ENCODE data around the gene MAP7D1. TPM values are rescaled to one million over a fixed set of nuclear protein-coding genes. Genes with fewer than 3 reads are reported as not detected.

Gene MAP7D1
- total and polyA plus RNA-seq, 2 donors (not counting 3 experiments of a cell fraction or from before 2014, with no cell fraction given) = 69.7 to 193 TPM

- intact Hi-C loops (cut with micrococcal nuclease) = no loop called here
- BruUV-seq (replicated peaks) = no TSS peak
- ChIA-PET CTCF (interaction anchor here (2.4 kb wide), 1 partner anchor 117 kb away, joined by 9 read pairs; no protein-coding TSS in a partner anchor), POLR2A (no interaction called here)
- Histone ChIP-seq H3K27ac (ENCODE audit: insufficient read depth, low read depth, low read length) (no peak overlapping the region), H3K4me3 (replicated peaks in 1 of 3; ENCODE audit: insufficient read depth in 1 of 3, low read depth in 1 of 3, low read length in 3 of 3) (no peak overlapping the region), H3K79me2 (ENCODE audit: control insufficient read depth, insufficient read depth, low read length) (peaks cover 84% of the 10 kb centered on the region), H3K9ac (replicated peaks; ENCODE audit: extremely low read depth, insufficient read depth, low read length) (no peak overlapping the region), H3K4me1 (ENCODE audit: control insufficient read depth, extremely low read depth, insufficient read depth, low read length) (peaks cover 16% of the 10 kb centered on the region), H3K9me3 (replicated peaks; ENCODE audit: control insufficient read depth, insufficient read depth, low read length) (no peaks in the 10 kb centered on the region), H3K36me3 (ENCODE audit: control insufficient read depth in 2 of 2, extremely low read depth in 1 of 2, insufficient read depth in 2 of 2, low read length in 2 of 2) (peaks cover 20 to 38% of the 10 kb centered on the region in 2 experiments), H3K4me2 (ENCODE audit: insufficient read depth, low read length) (no peak overlapping the region), H3K9me1 (replicated peaks; ENCODE audit: control insufficient read depth, extremely low read depth, insufficient read depth, low read length) (no peaks in the 10 kb centered on the region), H4K20me1 (replicated peaks; ENCODE audit: control insufficient read depth, extremely low read depth, insufficient read depth, low read length) (peaks cover 6% of the 10 kb centered on the region), H3K27me3 (ENCODE audit: control insufficient read depth in 2 of 2, insufficient read depth in 2 of 2, low read length in 2 of 2) (no peaks in the 10 kb centered on the region), H2AFZ (ENCODE audit: low read depth, low read length) (no peak overlapping the region)
- TF ChIP-seq MYC (IDR thresholded peaks at IDR 0.05; ENCODE audit: low read depth, low read length) = no peak
- TF ChIP-seq POLR2A (IDR thresholded peaks at IDR 0.05; ENCODE audit: low read depth, low read length) = no peak
- TF ChIP-seq CTCF (IDR thresholded peaks at IDR 0.05; ENCODE audit: extremely low read depth in 1 of 2, insufficient read depth in 1 of 2, low read depth in 1 of 2, low read length in 2 of 2) = no peak
- no peak for TF ChIP-seq POLR2AphosphoS5 (IDR thresholded peaks at IDR 0.05; ENCODE audit: insufficient read depth, low read depth, low read length)
- TF ChIP-seq EZH2 (IDR thresholded peaks at IDR 0.05; ENCODE audit: borderline replicate concordance, low read depth, low read length, severe bottlenecking) = no peak
- no peak for TF ChIP-seq JUN (IDR thresholded peaks at IDR 0.05; ENCODE audit: borderline replicate concordance, insufficient read depth, insufficient read length, low read depth)
- TF ChIP-seq GATA2 (IDR thresholded peaks at IDR 0.05; ENCODE audit: insufficient read depth, insufficient read length, low read depth, low read length) = no peak
- no peak for TF ChIP-seq FOS (IDR thresholded peaks at IDR 0.05; ENCODE audit: borderline replicate concordance, insufficient read depth, low read length)
- TF ChIP-seq MAX (IDR thresholded peaks at IDR 0.05; ENCODE audit: insufficient read depth, insufficient read length) = no peak
- DNase-seq (ENCODE audit: low read depth, low spot score) (no peak), FAIRE-seq (no peak)
- dilution Hi-C loops (cut with MboI; ENCODE audit: extremely low pct_ligation_motif_present, low sequenced_read_pairs) = no loop called here
Measured at GRCh38 chr1:36168514-36168913, 12.6 kb downstream of the MAP7D1 start.
